Fibroblast of villous mesenchyme (primary cell): ENCODE data around the gene ADAMTS2. TPM values are rescaled to one million over a fixed set of nuclear protein-coding genes. Genes with fewer than 3 reads are reported as not detected.

Experiments used
- DNase-seq: peaks from one replicate; pipeline ENCODE4 v3.0.0-alpha.2; 2010; ENCODE audit warnings: low read depth
- H3K4me3 ChIP-seq: 2 replicates; pipeline ENCODE4 v1.5.1; 2011; ENCODE audit warnings: low read depth, mild to moderate bottlenecking, low read length
- CTCF ChIP-seq: IDR thresholded peaks from 2 replicates; pipeline ENCODE4 v1.5.1; 2012; ENCODE audit warnings: low read depth, mild to moderate bottlenecking, low read length; ENCODE audit not compliant: insufficient read depth
- total RNA-seq: library from RNA; depleted of rRNA; stranded (reverse); fragments of >200 nt; gene quantifications from 2 replicates; pipeline ENCODE4 v1.2.3, GENCODE V29; 2012

The ADAMTS2 gene
- total RNA-seq, 1 donor = 30.2 TPM

DNA sequence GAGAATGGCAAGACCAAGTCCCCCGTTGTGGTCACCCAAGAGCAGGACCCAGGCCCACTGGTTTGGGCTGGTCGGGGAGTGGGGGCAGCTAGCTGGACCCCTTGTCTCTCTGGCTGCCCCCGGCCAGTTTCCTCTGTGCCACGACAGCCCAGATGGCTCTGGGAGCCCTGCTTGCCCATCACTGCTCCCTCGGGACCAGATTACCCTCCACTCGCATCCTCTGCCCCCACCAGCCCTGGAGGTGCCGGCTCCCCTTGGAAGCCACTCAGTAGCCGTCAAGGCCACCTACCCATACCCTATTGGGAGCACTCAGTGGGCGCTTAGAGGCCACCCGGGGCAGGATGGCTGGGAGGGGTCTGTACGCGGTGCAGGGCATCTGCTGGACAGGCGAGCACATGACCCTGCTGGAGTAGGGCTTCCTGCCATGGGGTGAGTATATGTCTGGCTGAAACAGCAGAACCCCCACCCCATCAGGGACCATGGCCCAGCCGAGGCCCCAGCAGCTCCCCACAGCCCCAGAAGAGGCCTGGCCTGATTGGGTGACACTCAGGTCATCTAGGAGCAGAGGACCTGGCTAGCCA is 215.1 kb downstream of the ADAMTS2 start:
- DNase-seq = no peak
- TF ChIP-seq CTCF = no peak

GRCh38 chr5:179129607-179130071 is 215.6 kb downstream of the ADAMTS2 start:
- TF ChIP-seq CTCF = no peak
- H3K4me3 ChIP-seq = no peak overlapping the region
- no peak for DNase-seq

More for the DNA sequence above, 215.1 kb downstream of the ADAMTS2 start:
- H3K4me3 ChIP-seq = no peak overlapping the region

DNA sequence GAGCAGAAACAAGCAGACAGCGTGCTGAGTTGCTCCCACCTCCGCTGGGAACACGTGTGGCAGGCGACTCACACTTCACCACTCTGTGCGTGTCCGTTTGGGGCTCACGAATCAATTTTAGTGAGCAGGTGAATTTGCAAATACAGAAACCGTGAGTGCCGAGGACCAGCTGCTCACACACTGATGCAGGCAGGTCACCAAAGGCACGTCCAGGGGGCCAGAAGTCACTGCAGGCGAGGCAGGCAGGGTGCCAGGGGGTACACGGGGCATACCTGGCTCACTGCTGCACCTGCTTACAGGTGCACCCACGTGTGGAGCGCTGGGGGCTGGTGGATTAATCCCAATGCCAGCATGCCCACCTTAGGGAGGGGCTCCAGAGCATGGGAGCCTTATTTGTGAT is 216.3 kb downstream of the ADAMTS2 start:
- no peak overlapping the region for H3K4me3 ChIP-seq
- no peak for DNase-seq
- TF ChIP-seq CTCF = no peak

- no peak for DNase-seq
- TF ChIP-seq CTCF = no peak
- H3K4me3 ChIP-seq = no peak overlapping the region
Measured at GRCh38 chr5:179128041-179128365, 217.3 kb downstream of the ADAMTS2 start.

GRCh38 chr5:179127136-179128040 is 217.9 kb downstream of the ADAMTS2 start:
- no peak for TF ChIP-seq CTCF
- H3K4me3 ChIP-seq = no peak overlapping the region

DNA sequence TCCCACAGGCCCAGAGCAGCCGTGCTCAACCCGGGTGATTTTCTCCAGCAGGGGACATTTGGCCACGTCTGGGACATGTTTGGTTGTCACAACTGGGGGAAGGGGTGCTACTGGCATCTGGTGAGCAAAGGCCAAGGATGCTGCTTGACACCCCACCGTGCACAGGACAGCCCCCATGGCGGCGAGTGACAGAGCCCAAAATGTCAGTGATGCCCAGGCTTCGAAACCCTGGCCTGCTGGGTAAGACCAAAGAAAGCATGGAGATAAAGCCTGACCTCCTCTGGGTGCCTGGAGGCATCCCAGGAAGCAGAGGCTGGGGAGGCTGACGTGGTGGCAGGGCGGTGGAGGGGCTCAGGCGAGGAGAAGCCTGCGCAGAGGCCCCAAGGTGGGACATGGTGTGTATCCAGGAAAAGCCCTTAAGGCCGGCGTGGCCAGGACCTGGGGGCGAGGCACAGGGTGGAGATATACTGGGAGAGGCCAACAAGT is 218.7 kb downstream of the ADAMTS2 start:
- H3K4me3 ChIP-seq = no peak overlapping the region
- no peak for TF ChIP-seq CTCF
- DNase-seq = no peak

More at GRCh38 chr5:179127136-179128040, 217.9 kb downstream of the ADAMTS2 start:
- DNase-seq = no peak
